Activated CD4-positive, CD25-positive, alpha-beta regulatory T cell treated with anti-CD3 and anti-CD28 coated beads, Interleukin-2, amount 50 U/mL, for 24 hours (primary cell): ENCODE results near the gene MRPL57.
"Not testable (repeated sequence)": the region's sequence is repeated elsewhere in the genome, so short reads cannot be mapped to it uniquely, and the experiment has no call there.

Experiments
- ATAC-seq, 2 donors: fragments of 150-1000 bp; cut with Tn5 transposase; one replicate each; pipeline ENCODE4 v1.10.0; 2021; ENCODE audit warnings: mild to moderate bottlenecking in 1 of 2, moderate library complexity in 1 of 2

Gene MRPL57

GRCh38 chr13:21197606-21198225, 21.3 kb downstream of the MRPL57 start:
- not testable (repeated sequence) for ATAC-seq

DNA sequence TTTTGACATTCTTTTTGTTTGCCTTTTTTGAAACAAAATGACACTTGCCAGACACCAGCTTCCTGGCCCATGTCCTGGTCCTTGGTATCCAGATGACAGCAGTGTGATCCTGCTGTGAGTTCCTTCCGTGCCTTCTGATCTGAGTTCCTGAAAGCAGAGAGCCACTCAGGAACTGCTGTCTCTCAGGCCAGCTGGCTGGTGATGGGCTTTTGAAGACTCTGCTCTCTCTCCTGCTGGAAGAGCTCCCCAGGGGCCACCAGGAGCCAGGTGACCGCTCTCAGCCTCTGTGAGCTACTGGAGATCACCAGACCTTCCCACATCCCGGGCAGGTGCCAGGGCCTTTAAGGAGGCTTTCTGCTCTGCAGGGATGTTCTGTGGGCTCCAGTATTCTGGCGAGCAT, 21.9 kb downstream of the MRPL57 start:
- ATAC-seq: not testable (repeated sequence)

- not testable (repeated sequence) for ATAC-seq
These were observed 25.2 kb downstream of the MRPL57 start for GRCh38 chr13:21201456-21202190.

DNA sequence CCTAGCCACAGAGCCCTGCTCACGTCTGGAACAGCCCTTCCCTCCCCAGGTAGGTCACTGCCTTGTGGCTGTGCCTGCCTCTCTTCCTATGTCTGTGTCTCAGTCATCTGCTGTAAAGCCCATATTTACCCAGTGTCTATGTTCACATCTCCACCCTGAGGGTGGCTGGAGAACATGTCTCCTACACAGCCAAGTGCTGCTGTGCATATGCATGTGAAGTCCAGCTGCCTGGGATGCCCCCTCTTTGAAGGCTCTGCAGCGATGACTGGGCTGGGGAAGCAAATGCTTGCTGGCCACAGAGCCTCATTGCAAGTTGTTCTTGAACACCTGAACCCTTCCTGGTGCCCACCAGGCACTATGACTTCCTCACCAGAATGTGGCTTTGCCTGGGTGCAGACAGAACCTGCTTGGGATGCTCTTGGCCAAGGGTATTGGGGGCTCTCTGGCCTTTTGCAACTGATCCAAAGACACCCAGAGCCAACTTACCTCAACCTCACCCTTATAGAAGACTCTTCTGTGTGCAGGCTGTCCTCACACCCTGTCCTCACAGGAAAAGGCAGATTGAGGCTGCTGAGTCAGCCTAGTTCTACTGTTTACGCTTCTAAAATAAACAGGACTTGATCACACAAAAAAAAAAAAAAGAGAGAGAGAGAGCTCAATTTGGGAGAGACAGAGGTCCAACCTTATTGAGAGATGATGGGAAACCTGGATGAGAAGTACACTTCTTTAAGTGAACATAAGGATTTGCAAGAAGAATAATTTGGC, 26.5 kb downstream of the MRPL57 start:
- no peak for ATAC-seq

- no peak for ATAC-seq
These were observed 32.2 kb downstream of the MRPL57 start for GRCh38 chr13:21208652-21209154.

DNA sequence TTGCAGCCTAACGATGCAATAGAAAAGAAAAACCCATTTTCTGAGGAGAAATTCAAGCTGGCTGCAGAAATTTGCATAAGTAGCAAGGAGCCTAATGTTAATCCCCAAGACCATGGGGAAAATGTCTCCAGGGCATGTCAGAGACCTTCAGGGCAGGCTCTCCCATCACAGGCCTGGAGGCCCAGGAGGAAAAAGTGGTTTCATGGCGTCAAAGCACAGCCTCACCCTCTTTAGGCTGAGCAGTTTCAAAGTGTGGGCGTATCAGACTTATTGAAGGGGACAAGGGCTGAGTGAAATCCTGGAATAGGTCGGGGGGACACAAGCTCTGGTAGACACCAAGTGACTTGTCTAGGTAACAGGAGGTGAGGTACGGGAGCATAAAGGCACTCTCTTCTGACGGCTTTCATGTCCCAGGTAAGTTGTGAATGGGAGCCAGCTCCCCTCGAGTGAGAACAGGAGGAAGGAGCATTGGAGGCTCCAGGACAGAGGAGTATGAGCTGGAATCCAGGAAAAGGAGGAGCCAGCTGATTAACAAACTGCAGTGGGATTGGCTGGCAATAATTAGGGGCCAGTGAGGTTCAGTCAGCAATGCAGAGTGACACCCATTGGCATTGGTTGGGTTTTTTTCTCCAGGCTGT, 35.8 kb downstream of the MRPL57 start:
- ATAC-seq: no peak

GRCh38 chr13:21215419-21215818, 39.0 kb downstream of the MRPL57 start:
- ATAC-seq: not testable (repeated sequence)

DNA sequence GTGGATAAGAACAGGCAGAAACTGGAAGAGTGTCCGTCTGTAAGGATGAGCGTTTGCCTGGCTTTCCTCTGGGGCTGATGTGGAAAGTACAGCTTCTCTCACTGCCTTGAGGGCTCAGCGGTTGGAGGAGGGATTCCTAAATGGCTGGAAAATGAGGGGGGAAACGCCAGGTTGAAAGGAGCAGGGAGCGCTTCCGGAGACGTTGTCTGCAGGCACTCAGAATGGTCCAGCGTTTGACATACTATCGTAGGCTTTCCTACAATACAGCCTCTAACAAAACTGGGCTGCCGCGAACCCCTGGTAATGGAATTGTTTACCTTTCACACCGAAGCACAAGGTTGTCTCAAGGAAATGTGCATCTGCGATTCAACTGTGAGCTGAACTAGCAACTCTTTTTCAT, 39.9 kb downstream of the MRPL57 start:
- no peak for ATAC-seq

DNA sequence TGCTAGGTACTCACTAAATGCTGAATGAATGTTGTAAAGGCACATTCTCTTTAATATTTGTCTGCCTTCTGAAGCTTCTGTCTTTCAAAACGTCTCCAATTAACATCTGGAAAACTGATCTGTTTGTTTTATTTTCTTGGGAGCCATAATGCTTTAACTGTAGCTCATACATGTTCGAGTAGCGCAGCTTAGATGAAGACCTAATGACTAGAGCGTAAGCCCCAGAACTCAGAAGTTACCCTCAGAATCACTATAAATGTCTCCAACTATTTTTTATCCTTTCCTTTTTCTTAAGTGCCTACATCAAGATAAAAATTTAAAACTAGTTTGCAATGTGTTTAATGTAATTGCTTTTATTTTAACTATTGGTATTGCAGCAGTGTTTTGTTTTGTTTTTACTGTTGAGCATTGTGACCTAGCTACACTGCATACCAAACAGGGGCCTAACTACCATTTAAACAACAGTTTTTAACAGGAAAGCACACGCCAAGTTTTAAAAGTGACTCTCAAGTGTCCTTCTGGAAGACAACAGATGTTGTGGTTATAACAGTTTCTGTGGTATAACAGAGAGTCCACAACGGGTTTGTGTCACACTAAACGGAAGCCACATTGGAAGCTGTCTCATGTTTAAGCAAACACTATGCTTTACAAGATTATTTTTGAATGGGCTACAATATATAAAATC, 42.0 kb downstream of the MRPL57 start:
- peak; percentile 25 to 67 for ATAC-seq

DNA sequence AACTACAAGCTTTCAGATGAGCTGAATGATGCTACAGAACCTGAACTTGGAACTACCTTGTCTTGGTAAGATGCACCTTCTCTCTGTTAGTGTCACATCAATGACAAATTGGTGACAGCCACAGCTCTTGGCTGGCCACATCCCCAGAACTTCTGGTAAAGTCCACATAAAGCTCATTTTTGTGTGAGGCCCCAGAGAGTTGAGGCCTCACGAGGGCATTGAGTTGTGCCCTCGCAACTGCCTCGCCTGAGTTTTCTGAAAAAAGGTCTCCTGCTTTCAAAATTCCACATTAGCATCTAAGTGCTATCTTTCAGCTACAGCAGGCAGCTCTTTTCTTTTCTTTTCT, 42.6 kb downstream of the MRPL57 start:
- no peak for ATAC-seq

- ATAC-seq: not testable (repeated sequence)
These were observed 43.3 kb downstream of the MRPL57 start for GRCh38 chr13:21219716-21220115.

GRCh38 chr13:21221268-21221667, 44.8 kb downstream of the MRPL57 start:
- ATAC-seq: no peak

DNA sequence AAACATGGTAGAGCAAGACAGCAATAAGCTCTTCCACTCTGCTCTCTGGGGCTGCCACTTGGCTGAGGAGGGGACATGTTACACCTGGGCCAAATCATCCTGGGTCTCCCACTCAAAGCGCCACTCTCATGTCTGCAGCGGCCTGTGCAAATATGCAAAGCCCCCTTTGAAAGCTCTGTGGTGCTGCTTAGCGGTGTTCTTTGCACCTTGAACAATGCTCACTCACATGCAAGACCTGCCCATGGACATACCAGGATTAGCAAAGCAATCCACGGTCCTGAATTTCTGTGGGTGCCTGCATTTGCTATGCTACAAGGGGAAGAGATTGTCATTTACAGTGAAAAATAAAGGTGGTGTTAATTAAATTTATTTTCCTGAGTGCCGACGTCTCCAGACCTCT, 48.6 kb downstream of the MRPL57 start:
- no peak for ATAC-seq

- ATAC-seq: no peak
These were observed 49.6 kb downstream of the MRPL57 start for GRCh38 chr13:21225841-21226581.

DNA sequence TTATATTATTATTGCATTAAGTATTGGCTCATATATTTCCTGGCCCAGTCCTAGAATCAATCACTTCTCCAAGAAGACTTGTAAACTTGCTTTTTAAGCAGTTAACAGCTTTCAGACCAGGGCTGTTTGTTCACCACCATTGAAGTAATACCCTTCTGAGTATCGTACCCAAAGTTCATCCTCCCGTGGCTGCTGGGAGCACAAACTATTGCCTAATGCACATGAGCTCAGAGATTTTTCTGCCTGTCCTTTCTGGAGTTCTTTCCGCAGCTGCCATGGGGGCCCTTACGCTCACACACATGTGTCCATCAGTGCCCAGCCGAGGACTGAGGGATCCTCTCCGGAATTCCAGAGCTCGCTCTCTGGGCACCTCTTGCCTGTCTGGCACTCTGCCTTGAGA, 51.5 kb downstream of the MRPL57 start:
- no peak for ATAC-seq
